Stimulated activated CD4-positive, alpha-beta T cell treated with anti-CD3 and anti-CD28 coated beads, Interleukin-4, amount 100 ng/mL, for 1 hour (primary cell): ENCODE data around the gene CDCP1.
"Not testable (repeated sequence)": the region's sequence is repeated elsewhere in the genome, so short reads cannot be mapped to it uniquely, and the experiment has no call there.

ENCODE experiments used
- DNase-seq: peaks from one replicate; pipeline ENCODE4 v3.0.0-alpha.2; 2020

The CDCP1 gene

GRCh38 chr3:45053805-45054195 lies 92.4 kb downstream of the CDCP1 start:
- not testable (repeated sequence) for DNase-seq

GRCh38 chr3:45051685-45052084 lies 94.5 kb downstream of the CDCP1 start:
- no peak for DNase-seq

GRCh38 chr3:45049807-45050206 lies 96.4 kb downstream of the CDCP1 start:
- no peak for DNase-seq

- DNase-seq: no peak
Measured at GRCh38 chr3:45048244-45048643, 97.9 kb downstream of the CDCP1 start.

- no peak for DNase-seq
Measured at GRCh38 chr3:45043728-45044299, 102.4 kb downstream of the CDCP1 start.

- no peak for DNase-seq
Measured at GRCh38 chr3:45042162-45042561, 104.0 kb downstream of the CDCP1 start.

- DNase-seq: no peak
Measured at GRCh38 chr3:45041666-45042065, 104.5 kb downstream of the CDCP1 start.

- peak; percentile 89 for DNase-seq
Measured at GRCh38 chr3:45037720-45038455, 108.3 kb downstream of the CDCP1 start.

GRCh38 chr3:45035441-45036301 lies 110.5 kb downstream of the CDCP1 start:
- DNase-seq: peak; percentile 41

GRCh38 chr3:45034612-45035252 lies 111.4 kb downstream of the CDCP1 start:
- DNase-seq: no peak

- no peak for DNase-seq
Measured at GRCh38 chr3:45033791-45034190, 112.4 kb downstream of the CDCP1 start.
